Bladder microvascular endothelial cell (primary cell): ENCODE data around the gene UNK. TPM values are rescaled to one million over a fixed set of nuclear protein-coding genes. Genes with fewer than 3 reads are reported as not detected.

ENCODE experiments used
- total RNA-seq: library from RNA; depleted of rRNA; stranded (reverse); fragments of >200 nt; gene quantifications from 2 replicates; pipeline ENCODE4 v1.2.3, GENCODE V29; 2014

UNK gene
- total RNA-seq = 6.8 and 22.8 TPM in 2 replicates

GRCh38 chr17:75784473-75785015 is at the start of gene UNK:
Gene UNK, plus strand, starts transcription at chr17:75784806. Its CDS starts 75 bp downstream, at chr17:75784881.

GRCh38 chr17:75764711-75765421 is 19.7 kb upstream of the UNK start, which contains the start of gene GALK1:
Gene GALK1, minus strand, starts transcription at chr17:75765192. Its CDS starts 56 bp downstream, at chr17:75765136.

GRCh38 chr17:75843577-75844529 is 59.2 kb downstream of the UNK start, which contains the start of gene UNC13D:
Gene UNC13D, minus strand, starts transcription at chr17:75844404. Its CDS starts 67 bp downstream, at chr17:75844337.

GRCh38 chr17:75855310-75856061 is 70.9 kb downstream of the UNK start, which contains the start of gene WBP2:
Gene WBP2, minus strand, starts transcription at chr17:75855335. Its CDS starts 38 bp downstream, at chr17:75855297.

Other genes with a start within 250 kb of the UNK start
- 6.0 and 36.5 TPM in 2 replicates for gene MYO15B, start 197.0 kb upstream of the UNK start, total RNA-seq
- gene SMIM5, start 151.4 kb upstream of the UNK start, total RNA-seq = not detected in 2 replicates
- gene RECQL5, start 117.7 kb upstream of the UNK start, total RNA-seq = 7.1 and 23.6 TPM in 2 replicates
- 63.3 and 68.3 TPM in 2 replicates for gene SAP30BP, start 117.5 kb upstream of the UNK start, total RNA-seq
- gene ITGB4, start 63.3 kb upstream of the UNK start, total RNA-seq = 8.6 and 22.9 TPM in 2 replicates
- 57.1 and 85.5 TPM in 2 replicates for gene GALK1, start 19.6 kb upstream of the UNK start, total RNA-seq
- gene UNC13D, start 59.6 kb downstream of the UNK start, total RNA-seq = 0.97 and 4.7 TPM in 2 replicates
- 13.8 and 44.6 TPM in 2 replicates for gene WBP2, start 70.5 kb downstream of the UNK start, total RNA-seq
- gene TRIM47, start 93.8 kb downstream of the UNK start, total RNA-seq = 65.4 and 91.7 TPM in 2 replicates
- 20.1 and 23.0 TPM in 2 replicates for gene TRIM65, start 112.1 kb downstream of the UNK start, total RNA-seq
- 27.4 and 33.4 TPM in 2 replicates for gene MRPL38, start 120.1 kb downstream of the UNK start, total RNA-seq
- gene FBF1, start 156.2 kb downstream of the UNK start, total RNA-seq = 4.7 and 9.1 TPM in 2 replicates
- gene ACOX1, start 194.4 kb downstream of the UNK start, total RNA-seq = 46.3 and 82.1 TPM in 2 replicates
- gene TEN1, start 194.4 kb downstream of the UNK start, total RNA-seq = 15.2 and 16.0 TPM in 2 replicates
- 0.81 and 2.7 TPM in 2 replicates for gene CDK3, start 216.0 kb downstream of the UNK start, total RNA-seq
- gene EVPL, start 242.5 kb downstream of the UNK start, total RNA-seq = under 0.01 TPM in 1 of 2 replicates, not detected in the other